T-cell (primary cell): Measurements from ENCODE around the gene MT1A. TPM values are rescaled to one million over a fixed set of nuclear protein-coding genes. Genes with fewer than 3 reads are reported as not detected.

Experiments
- ATAC-seq, 4 experiments: fragments of 200-7000 bp in 3 of 4; fragments of 150-1000 bp in 1 of 4; cut with Tn5 transposase; replicated peaks in 1 of 4; 1 replicate in 3 of 4; 2 replicates in 1 of 4; pipeline ENCODE4 v1.10.0; 2021; ENCODE audit warnings: moderate library complexity in 3 of 4, mild to moderate bottlenecking in 2 of 4, moderate number of reproducible peaks in 1 of 4
- CTCF ChIA-PET, 2 donors: fragments of 300-600 bp; sonication (Branson Sonifier 250); formaldehyde crosslinking; loops; one replicate each; lab custom pipeline; 2022; ENCODE audit warnings: antibody characterized with exemption in 2 of 2; lab: Charles Lee
- POLR2A ChIA-PET, 2 donors: fragments of 300-600 bp; sonication (Branson Sonifier 250); formaldehyde crosslinking; loops; one replicate each; lab custom pipeline; 2022; ENCODE audit warnings: antibody characterized with exemption in 2 of 2; lab: Charles Lee
- DNase-seq, 35 experiments: peaks; one replicate each; pipeline versions ENCODE4 v3.0.0 to v3.0.0-alpha.2; 2013 to 2023
- H3K27ac ChIP-seq: one replicate; pipeline ENCODE4 v1.5.1; 2013; ENCODE audit warnings: low read length
- H3K27me3 ChIP-seq, 2 experiments: replicated peaks in 1 of 2; 1 replicate in 1 of 2; 2 replicates in 1 of 2; pipeline versions ENCODE4 v1.6.1 to v1.7.0; 2013; ENCODE audit warnings: low read length in 1 of 2, mixed read lengths in 1 of 2; ENCODE audit not compliant: control insufficient read depth in 2 of 2, insufficient read depth in 2 of 2; ENCODE audit errors: extremely low read depth in 1 of 2
- H3K36me3 ChIP-seq, 2 donors: 1 replicate in 1 of 2; 2 replicates in 1 of 2; pipeline versions ENCODE4 v1.6.1 to v1.7.0; 2013; ENCODE audit warnings: low read length in 1 of 2; ENCODE audit not compliant: control insufficient read depth in 2 of 2, insufficient read depth in 1 of 2; ENCODE audit errors: extremely low read depth in 1 of 2
- H3K4me1 ChIP-seq, 2 experiments: 1 replicate in 1 of 2; 2 replicates in 1 of 2; pipeline versions ENCODE4 v1.6.1 to v1.7.0; 2013; ENCODE audit warnings: low read length in 2 of 2, mixed read lengths in 1 of 2; ENCODE audit not compliant: insufficient read depth in 2 of 2, control insufficient read depth in 1 of 2; ENCODE audit errors: extremely low read depth in 1 of 2
- H3K4me3 ChIP-seq, 2 donors: 1 replicate in 1 of 2; 2 replicates in 1 of 2; pipeline versions ENCODE4 v1.5.1 to v1.7.0; 2013; ENCODE audit warnings: mild to moderate bottlenecking in 2 of 2, low read length in 1 of 2, moderate library complexity in 1 of 2; ENCODE audit not compliant: control insufficient read depth in 1 of 2; ENCODE audit errors: extremely low read depth in 1 of 2
- H3K9me3 ChIP-seq: 2 replicates; pipeline ENCODE4 v1.7.0; 2013
- H3K27ac Mint-ChIP-seq, 2 donors: one replicate each; pipeline ENCODE4 v1.8.0; 2020 to 2021; ENCODE audit warnings: mild to moderate bottlenecking in 2 of 2, mixed read lengths in 2 of 2
- H3K27me3 Mint-ChIP-seq, 2 donors: one replicate each; pipeline ENCODE4 v1.8.0; 2021 to 2022; ENCODE audit warnings: mixed read lengths in 2 of 2
- H3K36me3 Mint-ChIP-seq: one replicate; pipeline ENCODE4 v1.8.0; 2021; ENCODE audit warnings: mixed read lengths
- H3K4me1 Mint-ChIP-seq, 3 donors: one replicate each; pipeline ENCODE4 v1.8.0; 2020 to 2022; ENCODE audit warnings: mixed read lengths in 3 of 3, mild to moderate bottlenecking in 1 of 3
- H3K4me3 Mint-ChIP-seq, 3 donors: one replicate each; pipeline ENCODE4 v1.8.0; 2020 to 2022; ENCODE audit warnings: mild to moderate bottlenecking in 3 of 3, mixed read lengths in 3 of 3, moderate library complexity in 3 of 3
- H3K9me3 Mint-ChIP-seq, 3 donors: one replicate each; pipeline ENCODE4 v1.8.0; 2020 to 2022; ENCODE audit warnings: mixed read lengths in 3 of 3
- WGBS: methylation state at CpG from one replicate; pipeline ENCODE4 v1.1.5; 2013; ENCODE audit warnings: missing lambda C conversion rate; ENCODE audit not compliant: insufficient coverage; 5-methylcytosine and 5-hydroxymethylcytosine counted together
- total RNA-seq, 35 experiments: library from RNA in 6 of 35; stranded (reverse) in 6 of 35; fragments of 120-200 nt in 1 of 35; gene quantifications; one replicate each; pipeline versions ENCODE4 v1.2.1 to v1.2.4 and lab custom pipeline; 2013 to 2026

Gene MT1A
- total RNA-seq, 5 donors from 2014 or later (not counting 1 experiment from before 2014, with no cell fraction given) = not detected

- Histone ChIP-seq H3K9me3 (no peaks in the 10 kb centered on the region), H3K27ac (peak overlapping the region; percentile 29), H3K4me3 (peak overlapping the region; percentile 56 to 65), H3K36me3 (no peaks in the 10 kb centered on the region), H3K27me3 (peaks cover 17 to 23% of the 10 kb centered on the region in 2 experiments), H3K4me1 (peaks cover 0 to 21% of the 10 kb centered on the region in 2 experiments)
- Mint-ChIP-seq H3K4me1 (peaks cover 13 to 20% (median 16%) of the 10 kb centered on the region in 3 donors), H3K27ac (peak overlapping the region; percentile 34 to 69), H3K4me3 (peak overlapping the region; percentile 82 to 88 (median 86)), H3K36me3 (no peaks in the 10 kb centered on the region), H3K27me3 (peaks cover 8 to 19% of the 10 kb centered on the region in 2 donors), H3K9me3 (no peaks in the 10 kb centered on the region)
- ChIA-PET CTCF (interaction anchor here in 1 of 2 donors (1.0 kb wide), 1 partner anchor 76 kb away, joined by 7 read pairs; no protein-coding TSS in a partner anchor), POLR2A (interaction anchor here (0.5 to 1.1 kb wide), 4 partner anchors 18 to 311 kb away, joined by 3 to 9 read pairs (median 6); partner anchors contain the start of gene MT2A (in 1 of the 2))
- DNase-seq (no peak), ATAC-seq (peak in 3 of 4 experiments; percentile 24 to 39 (median 25))
- 26% methylated on average over 8 of the region's 16 CpGs for WGBS
Measured at GRCh38 chr16:56625943-56626654, 12.4 kb upstream of the MT1A start.

DNA sequence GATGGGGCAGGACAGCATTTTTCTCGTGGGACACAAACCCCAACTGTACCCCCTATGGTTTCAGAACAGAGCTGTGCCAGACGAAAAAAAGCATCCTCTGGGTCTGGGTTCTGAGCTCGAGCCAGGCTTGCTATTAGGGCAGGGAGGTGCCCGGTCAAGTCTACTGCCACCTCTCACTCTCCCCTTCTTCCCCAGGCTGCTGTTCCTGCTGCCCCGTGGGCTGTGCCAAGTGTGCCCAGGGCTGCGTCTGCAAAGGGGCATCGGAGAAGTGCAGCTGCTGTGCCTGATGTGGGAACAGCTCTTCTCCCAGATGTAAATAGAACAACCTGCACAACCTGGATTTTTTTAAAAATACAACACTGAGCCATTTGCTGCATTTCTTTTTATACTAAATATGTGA, 11.8 kb upstream of the MT1A start:
- H3K4me3 ChIP-seq = no peak overlapping the region
- DNase-seq = no peak
- Mint-ChIP-seq H3K9me3 (no peaks in the 10 kb centered on the region), H3K36me3 (no peaks in the 10 kb centered on the region), H3K27ac (no peak overlapping the region), H3K27me3 (peaks cover 14 to 24% of the 10 kb centered on the region in 2 donors), H3K4me3 (peak overlapping the region in 1 of 3 donors; percentile 86), H3K4me1 (peaks cover 16 to 22% (median 18%) of the 10 kb centered on the region in 3 donors)
- H3K4me1 ChIP-seq = peaks cover 0 to 22% of the 10 kb centered on the region in 2 experiments
- H3K27me3 ChIP-seq = peaks cover 20 to 29% of the 10 kb centered on the region in 2 experiments
- H3K27ac ChIP-seq = no peak overlapping the region
- ATAC-seq = no peak
- CTCF ChIA-PET = no interaction called here
- WGBS = 84% methylated on average over 6 of the region's 7 CpGs
- H3K36me3 ChIP-seq = no peaks in the 10 kb centered on the region
- H3K9me3 ChIP-seq = no peaks in the 10 kb centered on the region
- POLR2A ChIA-PET = no interaction called here

- Histone ChIP-seq H3K4me1 (peaks cover 0 to 35% of the 10 kb centered on the region in 2 experiments), H3K36me3 (no peaks in the 10 kb centered on the region), H3K4me3 (no peak overlapping the region), H3K27ac (no peak overlapping the region), H3K9me3 (no peaks in the 10 kb centered on the region), H3K27me3 (peaks cover 24 to 49% of the 10 kb centered on the region in 2 experiments)
- Mint-ChIP-seq H3K27ac (no peak overlapping the region), H3K4me1 (peaks cover 24 to 30% (median 26%) of the 10 kb centered on the region in 3 donors), H3K4me3 (no peak overlapping the region), H3K36me3 (no peaks in the 10 kb centered on the region), H3K9me3 (no peaks in the 10 kb centered on the region), H3K27me3 (peaks cover 28 to 40% of the 10 kb centered on the region in 2 donors)
- ChIA-PET POLR2A (interaction anchor here in 1 of 2 donors (0.6 to 0.9 kb wide), 2 partner anchors 14 to 710 kb away, joined by 3 to 6 read pairs; no protein-coding TSS in a partner anchor), CTCF (no interaction called here)
- no peak for ATAC-seq
- WGBS = 79% methylated on average over 6 of the region's 9 CpGs
- DNase-seq = no peak
Measured at GRCh38 chr16:56628486-56629350, 9.7 kb upstream of the MT1A start.

DNA sequence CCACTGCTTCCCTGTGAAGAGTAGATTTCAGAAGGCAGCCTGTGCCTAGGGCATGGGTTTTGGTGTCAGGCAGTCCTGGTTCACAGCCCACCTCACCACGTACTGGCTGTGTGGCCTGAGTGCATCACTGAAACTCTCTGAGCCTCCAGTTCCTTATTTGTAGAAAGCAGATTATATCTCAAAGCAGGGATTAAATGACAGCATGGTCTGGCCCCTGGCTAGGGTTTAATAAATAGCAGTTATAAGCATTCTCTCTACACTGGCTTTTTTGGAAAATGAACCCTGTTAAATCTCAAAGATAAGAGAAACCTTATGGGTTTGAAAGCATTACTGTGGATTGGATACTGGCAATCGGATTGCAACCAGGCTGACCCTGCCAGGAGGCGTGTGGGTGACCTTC, 8.9 kb upstream of the MT1A start:
- H3K27ac ChIP-seq = no peak overlapping the region
- H3K4me1 Mint-ChIP-seq = peaks cover 25 to 34% (median 26%) of the 10 kb centered on the region in 3 donors
- POLR2A ChIA-PET = interaction anchor here in 1 of 2 donors (0.9 kb wide), 1 partner anchor 15 kb away, joined by 6 read pairs; no protein-coding TSS in a partner anchor
- no peaks in the 10 kb centered on the region for H3K9me3 ChIP-seq
- H3K27me3 Mint-ChIP-seq = peaks cover 35 to 49% of the 10 kb centered on the region in 2 donors
- no peak overlapping the region for H3K4me3 Mint-ChIP-seq
- no peaks in the 10 kb centered on the region for H3K36me3 ChIP-seq
- H3K27ac Mint-ChIP-seq = no peak overlapping the region
- peaks cover 0 to 35% of the 10 kb centered on the region in 2 experiments for H3K4me1 ChIP-seq
- WGBS = 76% methylated on average over 2 of the region's 3 CpGs
- peaks cover 27 to 53% of the 10 kb centered on the region in 2 experiments for H3K27me3 ChIP-seq
- CTCF ChIA-PET = no interaction called here
- ATAC-seq (no peak), DNase-seq (no peak)
- H3K4me3 ChIP-seq = no peak overlapping the region
- H3K9me3 Mint-ChIP-seq = no peaks in the 10 kb centered on the region
- no peaks in the 10 kb centered on the region for H3K36me3 Mint-ChIP-seq

DNA sequence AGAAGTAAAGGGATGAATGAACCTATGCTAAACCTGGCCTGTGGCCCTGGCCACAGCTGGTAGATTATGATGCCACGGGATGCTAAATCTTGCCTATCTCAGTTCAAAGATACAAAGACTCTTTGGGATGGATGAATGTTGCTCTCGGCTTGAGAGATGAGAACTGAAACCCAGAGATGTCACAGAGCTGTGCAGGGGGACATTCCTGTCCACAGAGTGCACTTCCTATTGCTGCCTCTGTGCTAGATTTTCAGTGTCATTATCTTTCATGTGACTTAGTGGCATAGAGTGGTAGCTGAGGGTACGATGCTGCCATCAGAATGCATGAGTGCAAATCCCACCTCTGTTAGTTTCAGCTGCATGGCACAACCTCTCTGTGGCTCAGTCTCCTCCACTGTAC, 8.3 kb upstream of the MT1A start:
- POLR2A ChIA-PET = no interaction called here
- Mint-ChIP-seq H3K27ac (no peak overlapping the region), H3K27me3 (peaks cover 41 to 52% of the 10 kb centered on the region in 2 donors), H3K9me3 (no peaks in the 10 kb centered on the region), H3K36me3 (no peaks in the 10 kb centered on the region), H3K4me1 (peaks cover 25 to 35% (median 27%) of the 10 kb centered on the region in 3 donors), H3K4me3 (no peak overlapping the region)
- no peaks in the 10 kb centered on the region for H3K36me3 ChIP-seq
- no peak overlapping the region for H3K27ac ChIP-seq
- CTCF ChIA-PET = no interaction called here
- WGBS = 62% methylated on average over 2 of the region's 3 CpGs
- H3K9me3 ChIP-seq = no peaks in the 10 kb centered on the region
- DNase-seq (no peak), ATAC-seq (no peak)
- peaks cover 0 to 36% of the 10 kb centered on the region in 2 experiments for H3K4me1 ChIP-seq
- H3K4me3 ChIP-seq = no peak overlapping the region
- H3K27me3 ChIP-seq = peaks cover 25 to 59% of the 10 kb centered on the region in 2 experiments

DNA sequence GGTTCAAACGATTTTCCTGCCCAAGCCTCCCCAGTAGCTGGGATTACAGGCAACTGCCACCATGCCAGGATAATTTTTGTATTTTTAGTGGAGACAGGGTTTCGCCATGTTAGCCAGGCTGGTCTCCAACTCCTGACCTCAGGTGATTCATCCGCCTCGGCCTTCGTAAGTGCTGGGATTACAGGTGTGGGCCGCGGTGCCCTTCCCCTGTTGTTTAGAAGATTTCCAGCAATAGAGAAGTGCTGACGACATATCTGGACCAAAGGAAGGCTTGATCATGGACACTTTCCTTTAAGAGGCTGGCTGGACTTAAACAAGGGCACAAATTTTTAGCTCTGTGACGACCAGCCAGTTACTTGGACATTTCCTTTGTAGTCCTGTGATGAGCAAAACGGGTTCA, 7.3 kb upstream of the MT1A start:
- no peak for DNase-seq
- Mint-ChIP-seq H3K4me1 (peaks cover 20 to 34% (median 25%) of the 10 kb centered on the region in 3 donors), H3K27ac (no peak overlapping the region), H3K36me3 (no peaks in the 10 kb centered on the region), H3K9me3 (no peaks in the 10 kb centered on the region), H3K27me3 (peaks cover 43 to 55% of the 10 kb centered on the region in 2 donors), H3K4me3 (peak overlapping the region in 1 of 3 donors; percentile 84)
- POLR2A ChIA-PET = interaction anchor here in 1 of 2 donors (0.7 kb wide), 1 partner anchor 101 kb away, joined by 3 read pairs; no protein-coding TSS in a partner anchor
- no peak overlapping the region for H3K27ac ChIP-seq
- CTCF ChIA-PET = no interaction called here
- H3K4me3 ChIP-seq = no peak overlapping the region
- ATAC-seq = no peak
- H3K9me3 ChIP-seq = no peaks in the 10 kb centered on the region
- H3K27me3 ChIP-seq = peaks cover 24 to 61% of the 10 kb centered on the region in 2 experiments
- H3K36me3 ChIP-seq = no peaks in the 10 kb centered on the region
- WGBS = 93% methylated on average over 7 of the region's 10 CpGs
- peaks cover 0 to 34% of the 10 kb centered on the region in 2 experiments for H3K4me1 ChIP-seq
